ENCODE results near the gene LSM14A.

- TF ChIP-seq ETV6 (CRISPR knock-in tag; IDR thresholded peaks at IDR 0.05) (no peak), TP53 (CRISPR knock-in tag; IDR thresholded peaks at IDR 0.05) (no peak), CREM (CRISPR knock-in tag; IDR thresholded peaks at IDR 0.05) (no peak), TCF7 (CRISPR knock-in tag; IDR thresholded peaks at IDR 0.05; ENCODE audit: low read depth) (no peak), CTCF (IDR thresholded peaks at IDR 0.05) (no peak), E2F5 (CRISPR knock-in tag; IDR thresholded peaks at IDR 0.05) (no peak), TEAD4 (CRISPR knock-in tag; IDR thresholded peaks at IDR 0.05) (no peak), ZNF121 (CRISPR knock-in tag; IDR thresholded peaks at IDR 0.05) (no peak), USF2 (CRISPR knock-in tag; IDR thresholded peaks at IDR 0.05) (no peak), NFATC4 (CRISPR knock-in tag; IDR thresholded peaks at IDR 0.05) (no peak), NR2C2 (CRISPR knock-in tag; IDR thresholded peaks at IDR 0.05) (no peak), MAX (CRISPR knock-in tag; IDR thresholded peaks at IDR 0.05) (no peak), IRF2 (CRISPR knock-in tag; IDR thresholded peaks at IDR 0.05; ENCODE audit: borderline replicate concordance, low read depth) (no peak), ATF6 (CRISPR knock-in tag; IDR thresholded peaks at IDR 0.05) (no peak)
Observed at GRCh38 chr19:34179066-34179465, 6.8 kb downstream of the LSM14A start.
